OCI-LY7 (cell line): ENCODE data around the gene NCAPD2. TPM values are rescaled to one million over a fixed set of nuclear protein-coding genes. Genes with fewer than 3 reads are reported as not detected.

ENCODE experiments used
- BruUV-seq: library from RNA; stranded (reverse); fragments of 400-500 nt; replicated peaks from 2 replicates; lab custom pipeline; 2021; lab: Mats Ljungman, UMichigan
- CTCF ChIA-PET: fragments of 300-600 bp; sonication (Branson Sonifier 250); formaldehyde crosslinking; loops from one replicate; lab custom pipeline; 2022; ENCODE audit warnings: antibody characterized with exemption; ENCODE audit not compliant: unreplicated experiment; lab: Charles Lee
- POLR2A ChIA-PET: fragments of 300-600 bp; sonication (Branson Sonifier 250); formaldehyde crosslinking; loops from one replicate; lab custom pipeline; 2022; ENCODE audit warnings: antibody characterized with exemption; lab: Charles Lee
- DNase-seq: peaks from one replicate; pipeline ENCODE4 v3.0.0-alpha.2; 2015; ENCODE audit warnings: low spot score
- H2AFZ ChIP-seq: fragments of 200-600 bp; sonication (generic), shearing (Covaris generic); 2 replicates; pipeline ENCODE4 v1.6.1; 2014; ENCODE audit warnings: mild to moderate bottlenecking, antibody characterized with exemption, low read length, moderate library complexity
- H3K27ac ChIP-seq: fragments of 200-600 bp; sonication (generic); 2 replicates; pipeline ENCODE4 v1.5.1; 2014; ENCODE audit warnings: mixed run types, low read depth, mild to moderate bottlenecking, moderate library complexity, low read length, inconsistent platforms; ENCODE audit not compliant: poor library complexity, severe bottlenecking
- H3K36me3 ChIP-seq: fragments of 200-600 bp; sonication (generic); 2 replicates; pipeline ENCODE4 v1.6.1; 2014; ENCODE audit warnings: mild to moderate bottlenecking, antibody characterized with exemption, low read length, moderate library complexity, mixed read lengths; ENCODE audit not compliant: insufficient read depth
- H3K4me1 ChIP-seq: fragments of 200-600 bp; sonication (generic); 2 replicates; pipeline ENCODE4 v1.5.1; 2014; ENCODE audit warnings: mild to moderate bottlenecking, low read length; ENCODE audit not compliant: insufficient read depth, poor library complexity, severe bottlenecking
- H3K4me2 ChIP-seq: fragments of 200-600 bp; sonication (generic); 2 replicates; pipeline ENCODE4 v1.6.1; 2014; ENCODE audit warnings: mild to moderate bottlenecking, low read length
- H3K4me3 ChIP-seq: fragments of 200-600 bp; sonication (generic); 2 replicates; pipeline ENCODE4 v1.5.1; 2014; ENCODE audit warnings: mild to moderate bottlenecking, low read depth, low read length; ENCODE audit not compliant: poor library complexity, severe bottlenecking
- H3K79me2 ChIP-seq: fragments of 200-600 bp; sonication (generic); 2 replicates; pipeline ENCODE4 v1.6.1; 2016; ENCODE audit warnings: low read depth, mild to moderate bottlenecking, low read length, moderate library complexity, mixed read lengths; ENCODE audit not compliant: insufficient read depth
- H3K9me2 ChIP-seq: fragments of 200-600 bp; sonication (generic); 2 replicates; pipeline ENCODE4 v1.6.1; 2016; ENCODE audit warnings: mild to moderate bottlenecking, low read length, mixed read lengths; ENCODE audit not compliant: insufficient read depth
- H3K9me3 ChIP-seq: fragments of 200-600 bp; sonication (generic); 2 replicates; pipeline ENCODE4 v1.6.1; 2014; ENCODE audit warnings: mild to moderate bottlenecking, mixed run types, low read length, mixed read lengths
- H4K20me1 ChIP-seq: fragments of 200-600 bp; sonication (generic); 2 replicates; pipeline ENCODE4 v1.6.1; 2014; ENCODE audit warnings: mild to moderate bottlenecking, antibody characterized with exemption, low read length, moderate library complexity, mixed read lengths; ENCODE audit not compliant: insufficient read depth
- CTCF ChIP-seq: fragments of 200-600 bp; sonication (generic); conservative IDR thresholded peaks from 2 replicates; pipeline ENCODE4 v1.5.1; 2014; ENCODE audit warnings: mild to moderate bottlenecking, antibody characterized with exemption, low read length, moderate library complexity, mixed read lengths
- EZH2phosphoT487 ChIP-seq: fragments of 200-600 bp; sonication (generic); IDR thresholded peaks from 2 replicates; pipeline ENCODE4 v1.6.1; 2018; ENCODE audit warnings: low read depth, borderline replicate concordance, mild to moderate bottlenecking, mixed run types, antibody characterized with exemption, low read length, moderate library complexity, mixed read lengths
- intact Hi-C: fragments of 100-400 bp; cut with micrococcal nuclease; formaldehyde crosslinking; loops from one replicate; pipeline ENCODE4 v1.10.0; 2022; ENCODE audit not compliant: unreplicated experiment
- total RNA-seq, 2 experiments: library from RNA; depleted of rRNA in 1 of 2; stranded (reverse); fragments of >200 nt in 1 of 2; shearing (Covaris generic) in 1 of 2; gene quantifications; 2 replicates each; pipeline ENCODE4 v1.2.3, GENCODE V29; 2014 to 2022

NCAPD2 gene
- total RNA-seq, 2 experiments from 2014 or later, result 157 to 225 TPM

DNA sequence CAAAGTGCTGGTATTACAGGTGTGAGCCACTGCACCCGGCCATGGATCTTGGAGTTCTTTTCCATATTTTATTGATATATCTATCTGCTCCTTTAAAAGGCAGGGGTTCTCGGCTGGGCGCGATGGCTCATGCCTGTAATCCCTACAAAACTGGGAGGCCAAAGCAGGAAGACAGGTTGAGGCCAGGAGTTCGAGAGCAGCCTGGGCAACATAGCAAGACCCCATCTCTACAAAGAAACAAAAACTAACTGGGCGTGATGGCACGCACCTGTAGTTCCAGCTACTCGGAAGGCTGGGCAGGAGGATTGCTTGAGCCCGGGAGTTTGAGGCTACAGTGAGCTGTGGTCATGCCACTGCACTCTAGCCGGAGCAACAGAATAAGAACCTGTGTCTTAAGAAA lies 28.3 kb downstream of the NCAPD2 start:
- no peaks in the 10 kb centered on the region for H3K79me2 ChIP-seq
- ChIA-PET POLR2A (no interaction called here), CTCF (no interaction called here)
- TF ChIP-seq EZH2phosphoT487 (no peak), CTCF (no peak)
- H3K4me2 ChIP-seq, result no peak overlapping the region
- H3K9me2 ChIP-seq, result no peaks in the 10 kb centered on the region
- no peak overlapping the region for H3K4me3 ChIP-seq
- no peak overlapping the region for H3K27ac ChIP-seq
- H3K36me3 ChIP-seq, result peaks cover 99% of the 10 kb centered on the region
- no peaks in the 10 kb centered on the region for H4K20me1 ChIP-seq
- BruUV-seq, result no TSS peak
- intact Hi-C loops, result no loop called here
- no peak overlapping the region for H2AFZ ChIP-seq
- H3K9me3 ChIP-seq, result no peaks in the 10 kb centered on the region
- DNase-seq, result no peak
- H3K4me1 ChIP-seq, result no peaks in the 10 kb centered on the region

DNA sequence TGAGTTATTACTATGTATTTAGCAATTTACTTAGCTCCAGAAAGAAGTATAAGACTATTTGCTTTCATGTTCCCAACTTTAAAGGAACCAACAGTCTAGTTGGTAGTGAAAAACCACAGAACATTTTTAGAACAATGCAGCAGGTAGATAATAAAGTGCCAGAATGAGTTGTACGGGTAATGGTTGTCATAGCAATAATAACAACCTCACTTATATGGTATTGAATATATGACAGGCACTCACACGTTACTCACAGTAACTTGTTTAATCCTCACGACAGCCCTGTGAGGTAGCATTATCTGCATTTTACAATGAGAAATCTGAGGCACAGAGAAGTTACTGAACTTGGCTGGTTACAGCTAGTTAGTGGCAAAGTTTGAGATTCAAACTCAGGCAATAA lies 29.8 kb downstream of the NCAPD2 start:
- no peaks in the 10 kb centered on the region for H3K79me2 ChIP-seq
- H3K9me2 ChIP-seq, result no peaks in the 10 kb centered on the region
- no peaks in the 10 kb centered on the region for H3K4me1 ChIP-seq
- H3K36me3 ChIP-seq, result peaks cover 99% of the 10 kb centered on the region
- no peak overlapping the region for H3K4me3 ChIP-seq
- H3K27ac ChIP-seq, result no peak overlapping the region
- no peaks in the 10 kb centered on the region for H4K20me1 ChIP-seq
- no TSS peak for BruUV-seq
- H3K9me3 ChIP-seq, result no peaks in the 10 kb centered on the region
- no peak overlapping the region for H2AFZ ChIP-seq
- ChIA-PET CTCF (no interaction called here), POLR2A (interaction anchor here (0.6 to 1.1 kb wide), 4 partner anchors 11 to 121 kb away, joined by 3 to 7 read pairs (median 6); partner anchors contain the start of gene GAPDH)
- no peak for TF ChIP-seq EZH2phosphoT487
- no peak for TF ChIP-seq CTCF
- no peak overlapping the region for H3K4me2 ChIP-seq
- intact Hi-C loops, result no loop called here
- no peak for DNase-seq

DNA sequence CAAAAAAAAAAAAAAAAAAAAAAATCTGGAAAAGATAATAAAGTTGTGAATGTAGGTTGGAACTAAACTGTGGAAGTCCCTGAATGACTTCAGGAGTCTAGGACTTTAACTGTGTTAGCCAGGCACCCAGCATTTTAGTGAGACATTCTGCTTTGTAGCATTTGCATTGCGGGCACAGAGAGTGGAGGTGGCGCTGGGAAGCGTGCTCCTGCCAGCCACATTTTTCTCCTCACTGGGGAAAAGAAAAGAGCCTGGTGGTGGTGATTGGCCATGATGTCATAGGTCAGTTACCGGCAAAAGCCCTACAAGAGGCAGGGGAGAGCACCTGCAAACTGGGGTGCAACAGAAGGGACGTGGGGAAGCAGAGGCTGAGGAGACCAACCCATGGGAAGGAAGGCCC lies 30.7 kb downstream of the NCAPD2 start:
- ChIA-PET CTCF (no interaction called here), POLR2A (interaction anchor here (1.1 kb wide), 2 partner anchors 10 to 22 kb away, joined by 6 to 7 read pairs; partner anchors contain the start of gene GAPDH)
- H3K79me2 ChIP-seq, result no peaks in the 10 kb centered on the region
- no peak overlapping the region for H2AFZ ChIP-seq
- no peaks in the 10 kb centered on the region for H4K20me1 ChIP-seq
- no peaks in the 10 kb centered on the region for H3K4me1 ChIP-seq
- no peak for DNase-seq
- H3K9me2 ChIP-seq, result no peaks in the 10 kb centered on the region
- H3K27ac ChIP-seq, result no peak overlapping the region
- peaks cover 99% of the 10 kb centered on the region for H3K36me3 ChIP-seq
- no TSS peak for BruUV-seq
- no peak overlapping the region for H3K4me3 ChIP-seq
- no peak overlapping the region for H3K4me2 ChIP-seq
- H3K9me3 ChIP-seq, result no peaks in the 10 kb centered on the region
- TF ChIP-seq EZH2phosphoT487 (no peak), CTCF (no peak)
- intact Hi-C loops, result no loop called here
